Glutamatergic neuron (in vitro differentiated cells): ENCODE results near the gene CACNA1H. TPM values are rescaled to one million over a fixed set of nuclear protein-coding genes. Genes with fewer than 3 reads are reported as not detected.

ENCODE experiments used
- DNase-seq: peaks from one replicate; pipeline ENCODE4 v3.0.0; 2022
- H3K27ac Mint-ChIP-seq: one replicate; pipeline ENCODE4 v1.8.0; 2020; ENCODE audit warnings: mild to moderate bottlenecking, mixed read lengths, inconsistent platforms; ENCODE audit not compliant: unreplicated experiment
- H3K27me3 Mint-ChIP-seq: one replicate; pipeline ENCODE4 v1.8.0; 2020; ENCODE audit warnings: mild to moderate bottlenecking, moderate library complexity, mixed read lengths, inconsistent platforms; ENCODE audit not compliant: unreplicated experiment
- H3K36me3 Mint-ChIP-seq: one replicate; pipeline ENCODE4 v1.8.0; 2020; ENCODE audit warnings: mild to moderate bottlenecking, mixed read lengths, inconsistent platforms; ENCODE audit not compliant: unreplicated experiment
- H3K4me1 Mint-ChIP-seq: one replicate; pipeline ENCODE4 v1.8.0; 2020; ENCODE audit warnings: mild to moderate bottlenecking, low read depth, mixed read lengths, inconsistent platforms; ENCODE audit not compliant: unreplicated experiment
- H3K4me3 Mint-ChIP-seq: one replicate; pipeline ENCODE4 v1.8.0; 2020; ENCODE audit warnings: mild to moderate bottlenecking, mixed read lengths, inconsistent platforms; ENCODE audit not compliant: unreplicated experiment
- H3K9me3 Mint-ChIP-seq: one replicate; pipeline ENCODE4 v1.8.0; 2020; ENCODE audit warnings: mild to moderate bottlenecking, moderate library complexity, mixed read lengths, inconsistent platforms; ENCODE audit not compliant: unreplicated experiment
- CTCF ChIP-seq: fragments of 200-600 bp; sonication (generic); IDR thresholded peaks from one replicate; pipeline ENCODE4 v1.5.0; 2021; ENCODE audit not compliant: partially characterized antibody, unreplicated experiment
- total RNA-seq: library from RNA; stranded (reverse); fragmentation: NEBNext Ultra II Directional; extraction: Animal tissue kit (Norgen Biotek cat#: 25700); gene quantifications from one replicate; pipeline ENCODE4 v1.2.1, GENCODE V29; 2021; ENCODE audit not compliant: unreplicated experiment

Gene CACNA1H
- total RNA-seq, 1 donor from 2014 or later = 161 TPM

- Mint-ChIP-seq H3K9me3 (peaks cover 6% of the 10 kb centered on the region), H3K4me1 (peaks cover 16% of the 10 kb centered on the region), H3K36me3 (no peaks in the 10 kb centered on the region), H3K27me3 (peaks cover 2% of the 10 kb centered on the region), H3K27ac (no peak overlapping the region), H3K4me3 (no peak overlapping the region)
- TF ChIP-seq CTCF = no peak
- no peak for DNase-seq
Measured at GRCh38 chr16:1192384-1193073, 39.6 kb downstream of the CACNA1H start.

- no peak for DNase-seq
- Mint-ChIP-seq H3K27me3 (peaks cover 2% of the 10 kb centered on the region), H3K27ac (no peak overlapping the region), H3K4me1 (peaks cover 12% of the 10 kb centered on the region), H3K4me3 (no peak overlapping the region), H3K9me3 (peaks cover 6% of the 10 kb centered on the region), H3K36me3 (no peaks in the 10 kb centered on the region)
- no peak for TF ChIP-seq CTCF
Measured at GRCh38 chr16:1193143-1193824, 40.4 kb downstream of the CACNA1H start.

GRCh38 chr16:1193825-1194581, 41.1 kb downstream of the CACNA1H start:
- Mint-ChIP-seq H3K9me3 (peaks cover 6% of the 10 kb centered on the region), H3K27ac (no peak overlapping the region), H3K36me3 (no peaks in the 10 kb centered on the region), H3K27me3 (peaks cover 2% of the 10 kb centered on the region), H3K4me3 (no peak overlapping the region), H3K4me1 (peaks cover 10% of the 10 kb centered on the region)
- no peak for DNase-seq
- no peak for TF ChIP-seq CTCF

GRCh38 chr16:1194665-1195392, 41.9 kb downstream of the CACNA1H start:
- Mint-ChIP-seq H3K4me3 (no peak overlapping the region), H3K27me3 (peaks cover 3% of the 10 kb centered on the region), H3K9me3 (peaks cover 10% of the 10 kb centered on the region), H3K4me1 (peaks cover 7% of the 10 kb centered on the region), H3K36me3 (no peaks in the 10 kb centered on the region), H3K27ac (no peak overlapping the region)
- peak; percentile 94 for TF ChIP-seq CTCF
- DNase-seq = peak; percentile 62
